ENCODE measurements around the gene YWHAB.

DNA sequence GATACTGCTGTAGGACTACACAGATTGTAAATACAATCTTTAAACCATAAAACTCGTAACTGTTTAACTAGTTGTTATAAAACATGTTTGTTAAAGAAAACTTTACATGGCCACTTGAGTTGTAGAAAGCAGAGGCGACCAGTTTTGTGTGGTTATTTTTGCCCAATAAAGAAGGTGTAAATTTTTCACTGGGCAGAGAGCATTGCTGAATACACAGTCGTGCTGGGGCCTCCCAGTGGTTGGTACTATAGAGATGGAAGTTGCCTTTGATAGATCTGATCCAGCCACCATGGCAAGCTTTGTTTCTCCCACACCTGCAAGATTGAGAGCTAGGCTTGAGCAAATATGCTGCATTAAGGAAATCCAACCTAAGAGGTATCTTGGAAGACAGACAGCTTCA lies 34.0 kb upstream of the YWHAB start:
- TF ChIP-seq, protein P1, sequence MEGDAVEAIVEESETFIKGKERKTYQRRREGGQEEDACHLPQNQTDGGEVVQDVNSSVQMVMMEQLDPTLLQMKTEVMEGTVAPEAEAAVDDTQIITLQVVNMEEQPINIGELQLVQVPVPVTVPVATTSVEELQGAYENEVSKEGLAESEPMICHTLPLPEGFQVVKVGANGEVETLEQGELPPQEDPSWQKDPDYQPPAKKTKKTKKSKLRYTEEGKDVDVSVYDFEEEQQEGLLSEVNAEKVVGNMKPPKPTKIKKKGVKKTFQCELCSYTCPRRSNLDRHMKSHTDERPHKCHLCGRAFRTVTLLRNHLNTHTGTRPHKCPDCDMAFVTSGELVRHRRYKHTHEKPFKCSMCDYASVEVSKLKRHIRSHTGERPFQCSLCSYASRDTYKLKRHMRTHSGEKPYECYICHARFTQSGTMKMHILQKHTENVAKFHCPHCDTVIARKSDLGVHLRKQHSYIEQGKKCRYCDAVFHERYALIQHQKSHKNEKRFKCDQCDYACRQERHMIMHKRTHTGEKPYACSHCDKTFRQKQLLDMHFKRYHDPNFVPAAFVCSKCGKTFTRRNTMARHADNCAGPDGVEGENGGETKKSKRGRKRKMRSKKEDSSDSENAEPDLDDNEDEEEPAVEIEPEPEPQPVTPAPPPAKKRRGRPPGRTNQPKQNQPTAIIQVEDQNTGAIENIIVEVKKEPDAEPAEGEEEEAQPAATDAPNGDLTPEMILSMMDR (IDR thresholded peaks at IDR 0.05): no peak; the same call in 1 of the 2 replicates
- TF ChIP-seq SIN3A (IDR thresholded peaks at IDR 0.05; ENCODE audit: borderline replicate concordance, insufficient read depth, low read depth, low read length) (no peak), POLR2AphosphoS5 (IDR thresholded peaks at IDR 0.05; ENCODE audit: low read depth, low read length) (no peak), TCF7L2 (IDR thresholded peaks at IDR 0.05; ENCODE audit: low read depth, low read length) (no peak)
- TF ChIP-seq, protein P2, sequence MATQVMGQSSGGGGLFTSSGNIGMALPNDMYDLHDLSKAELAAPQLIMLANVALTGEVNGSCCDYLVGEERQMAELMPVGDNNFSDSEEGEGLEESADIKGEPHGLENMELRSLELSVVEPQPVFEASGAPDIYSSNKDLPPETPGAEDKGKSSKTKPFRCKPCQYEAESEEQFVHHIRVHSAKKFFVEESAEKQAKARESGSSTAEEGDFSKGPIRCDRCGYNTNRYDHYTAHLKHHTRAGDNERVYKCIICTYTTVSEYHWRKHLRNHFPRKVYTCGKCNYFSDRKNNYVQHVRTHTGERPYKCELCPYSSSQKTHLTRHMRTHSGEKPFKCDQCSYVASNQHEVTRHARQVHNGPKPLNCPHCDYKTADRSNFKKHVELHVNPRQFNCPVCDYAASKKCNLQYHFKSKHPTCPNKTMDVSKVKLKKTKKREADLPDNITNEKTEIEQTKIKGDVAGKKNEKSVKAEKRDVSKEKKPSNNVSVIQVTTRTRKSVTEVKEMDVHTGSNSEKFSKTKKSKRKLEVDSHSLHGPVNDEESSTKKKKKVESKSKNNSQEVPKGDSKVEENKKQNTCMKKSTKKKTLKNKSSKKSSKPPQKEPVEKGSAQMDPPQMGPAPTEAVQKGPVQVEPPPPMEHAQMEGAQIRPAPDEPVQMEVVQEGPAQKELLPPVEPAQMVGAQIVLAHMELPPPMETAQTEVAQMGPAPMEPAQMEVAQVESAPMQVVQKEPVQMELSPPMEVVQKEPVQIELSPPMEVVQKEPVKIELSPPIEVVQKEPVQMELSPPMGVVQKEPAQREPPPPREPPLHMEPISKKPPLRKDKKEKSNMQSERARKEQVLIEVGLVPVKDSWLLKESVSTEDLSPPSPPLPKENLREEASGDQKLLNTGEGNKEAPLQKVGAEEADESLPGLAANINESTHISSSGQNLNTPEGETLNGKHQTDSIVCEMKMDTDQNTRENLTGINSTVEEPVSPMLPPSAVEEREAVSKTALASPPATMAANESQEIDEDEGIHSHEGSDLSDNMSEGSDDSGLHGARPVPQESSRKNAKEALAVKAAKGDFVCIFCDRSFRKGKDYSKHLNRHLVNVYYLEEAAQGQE (IDR thresholded peaks at IDR 0.05; ENCODE audit: insufficient read depth in 1 of 2, low read depth in 2 of 2, low read length in 1 of 2): no peak
